ENCODE results near the gene SLC6A4.
"Not testable (repeated sequence)": the region's sequence is repeated elsewhere in the genome, so short reads cannot be mapped to it uniquely, and the experiment has no call there.

The SLC6A4 gene

GRCh38 chr17:30151471-30151870 lies 84.0 kb downstream of the SLC6A4 start:
- Histone ChIP-seq H3K36me3 (no peaks in the 10 kb centered on the region), H3K9me3 (no peaks in the 10 kb centered on the region), H3K4me1 (no peaks in the 10 kb centered on the region), H3K4me3 (ENCODE audit: low read depth, low read length) (no peak overlapping the region), H3K27me3 (no peaks in the 10 kb centered on the region)
- no peak for TF ChIP-seq CTCF (IDR thresholded peaks at IDR 0.05; ENCODE audit: low read depth, low read length)
- DNase-seq, result no peak

GRCh38 chr17:30148376-30148775 lies 87.1 kb downstream of the SLC6A4 start:
- Histone ChIP-seq H3K9me3 (no peaks in the 10 kb centered on the region), H3K4me1 (no peaks in the 10 kb centered on the region), H3K36me3 (no peaks in the 10 kb centered on the region), H3K27me3 (no peaks in the 10 kb centered on the region), H3K4me3 (ENCODE audit: low read depth, low read length) (no peak overlapping the region)
- TF ChIP-seq CTCF (IDR thresholded peaks at IDR 0.05; ENCODE audit: low read depth, low read length), result no peak
- no peak for DNase-seq

GRCh38 chr17:30147860-30148259 lies 87.6 kb downstream of the SLC6A4 start:
- not testable (repeated sequence) for H3K4me1 ChIP-seq; H3K4me3 ChIP-seq (ENCODE audit: low read depth, low read length); DNase-seq; H3K36me3 ChIP-seq; H3K27me3 ChIP-seq; H3K9me3 ChIP-seq

All from BE2C (cell line).